Measurements from ENCODE around the gene GCNA. TPM values are rescaled to one million over a fixed set of nuclear protein-coding genes. Genes with fewer than 3 reads are reported as not detected.

The GCNA gene
- total and polyA plus RNA-seq, 2 of the 13 experiments (the other 11 are each of a cell fraction or from before 2014, with no cell fraction given): 0.38 to 0.66 TPM

DNA sequence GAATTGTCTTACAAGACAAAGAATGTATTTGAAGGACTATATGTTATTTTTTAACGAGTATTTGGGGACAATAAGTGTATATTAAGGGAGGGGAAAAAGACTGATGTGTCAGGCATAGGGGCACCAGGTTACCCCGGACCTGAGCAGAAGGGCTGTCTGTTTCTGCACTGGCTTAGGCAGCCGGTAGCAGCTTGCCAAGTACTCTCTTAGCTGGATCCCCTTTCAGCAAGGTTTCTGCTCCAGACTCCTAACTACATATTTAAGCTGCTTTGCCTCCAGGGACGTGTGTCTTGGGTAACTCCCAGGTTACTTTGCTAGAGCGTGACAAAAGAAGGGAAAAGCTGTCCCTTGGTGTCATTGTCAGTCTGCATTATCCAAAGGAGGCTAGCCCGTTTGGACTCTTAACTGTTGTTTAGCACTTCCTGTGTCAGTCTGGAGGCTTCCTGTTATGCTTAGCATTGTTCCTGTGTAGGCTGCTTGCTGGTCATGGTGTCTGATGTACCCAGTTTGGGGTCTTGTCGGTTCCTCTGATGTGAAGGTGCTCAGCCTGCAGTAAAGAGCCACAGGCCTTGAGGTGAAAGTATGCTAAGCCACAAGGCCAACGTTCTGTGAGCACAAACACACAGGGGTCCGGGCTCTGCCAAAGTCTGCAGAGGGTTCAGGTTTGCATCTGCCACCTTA lies 28.4 kb downstream of the GCNA start:
- H3K27me3 ChIP-seq (ENCODE audit: control insufficient read depth in 1 of 2, insufficient read depth in 2 of 2, low read length in 2 of 2): no peaks in the 10 kb centered on the region
- POLR2A ChIA-PET: no interaction called here
- FAIRE-seq (no peak), ATAC-seq (no peak), DNase-seq (ENCODE audit: low spot score) (no peak)
- H3K9ac ChIP-seq (ENCODE audit: insufficient read depth, low read depth, low read length): no peak overlapping the region
- H3K36me3 ChIP-seq (replicated peaks in 1 of 2; ENCODE audit: control insufficient read depth in 1 of 2, insufficient read depth in 2 of 2, low read length in 2 of 2): no peaks in the 10 kb centered on the region
- no TSS peak for BruUV-seq (replicated peaks)
- H3K4me1 ChIP-seq (ENCODE audit: insufficient read depth, low read length): no peaks in the 10 kb centered on the region
- in situ Hi-C loops (cut with HindIII; ENCODE audit: extremely low pct_ligation_motif_present, low pct_unique_long_range_greater_than_20kb) (no loop called here), intact Hi-C loops (cut with micrococcal nuclease; ENCODE audit: unreplicated experiment) (no loop called here)
- no peak overlapping the region for H3K4me3 ChIP-seq (replicated peaks in 1 of 3; ENCODE audit: insufficient read depth in 1 of 3, low read depth in 2 of 3, low read length in 3 of 3)
- H2AFZ ChIP-seq (ENCODE audit: low read length): no peak overlapping the region
- no peaks in the 10 kb centered on the region for H4K20me1 ChIP-seq (ENCODE audit: insufficient read depth, low read length)
- TF ChIP-seq FLYWCH1 (CRISPR knock-in tag; IDR thresholded peaks at IDR 0.05) (no peak), ZNF484 (CRISPR knock-in tag; IDR thresholded peaks at IDR 0.05; ENCODE audit: borderline replicate concordance, low read depth) (no peak), ZSCAN30 (CRISPR knock-in tag; IDR thresholded peaks at IDR 0.05) (no peak), SAP130 (CRISPR knock-in tag; IDR thresholded peaks at IDR 0.05; ENCODE audit: low read depth) (no peak), BRD4 (CRISPR knock-in tag; IDR thresholded peaks at IDR 0.05) (no peak), ZNF562 (CRISPR knock-in tag; IDR thresholded peaks at IDR 0.05; ENCODE audit: borderline replicate concordance) (no peak), SRY (CRISPR knock-in tag; IDR thresholded peaks at IDR 0.05) (no peak), PRPF4 (IDR thresholded peaks at IDR 0.05; ENCODE audit: low read depth, low read length, poor library complexity, severe bottlenecking) (no peak), KLF15 (CRISPR knock-in tag; IDR thresholded peaks at IDR 0.05; ENCODE audit: borderline replicate concordance) (no peak), ZNF263 (CRISPR knock-in tag; IDR thresholded peaks at IDR 0.05) (no peak), EED (CRISPR knock-in tag; IDR thresholded peaks at IDR 0.05) (no peak), FIP1L1 (IDR thresholded peaks at IDR 0.05; ENCODE audit: borderline replicate concordance, insufficient read depth, low read depth, low read length) (no peak), NFE2L1 (CRISPR knock-in tag; IDR thresholded peaks at IDR 0.05; ENCODE audit: borderline replicate concordance) (no peak), CBX2 (IDR thresholded peaks at IDR 0.05; ENCODE audit: low read depth, low read length) (no peak), CBX2 (CRISPR knock-in tag; IDR thresholded peaks at IDR 0.05; ENCODE audit: low read depth) (no peak), CCDC6 (CRISPR knock-in tag; IDR thresholded peaks at IDR 0.05) (no peak)
- TF ChIP-seq, protein P1, sequence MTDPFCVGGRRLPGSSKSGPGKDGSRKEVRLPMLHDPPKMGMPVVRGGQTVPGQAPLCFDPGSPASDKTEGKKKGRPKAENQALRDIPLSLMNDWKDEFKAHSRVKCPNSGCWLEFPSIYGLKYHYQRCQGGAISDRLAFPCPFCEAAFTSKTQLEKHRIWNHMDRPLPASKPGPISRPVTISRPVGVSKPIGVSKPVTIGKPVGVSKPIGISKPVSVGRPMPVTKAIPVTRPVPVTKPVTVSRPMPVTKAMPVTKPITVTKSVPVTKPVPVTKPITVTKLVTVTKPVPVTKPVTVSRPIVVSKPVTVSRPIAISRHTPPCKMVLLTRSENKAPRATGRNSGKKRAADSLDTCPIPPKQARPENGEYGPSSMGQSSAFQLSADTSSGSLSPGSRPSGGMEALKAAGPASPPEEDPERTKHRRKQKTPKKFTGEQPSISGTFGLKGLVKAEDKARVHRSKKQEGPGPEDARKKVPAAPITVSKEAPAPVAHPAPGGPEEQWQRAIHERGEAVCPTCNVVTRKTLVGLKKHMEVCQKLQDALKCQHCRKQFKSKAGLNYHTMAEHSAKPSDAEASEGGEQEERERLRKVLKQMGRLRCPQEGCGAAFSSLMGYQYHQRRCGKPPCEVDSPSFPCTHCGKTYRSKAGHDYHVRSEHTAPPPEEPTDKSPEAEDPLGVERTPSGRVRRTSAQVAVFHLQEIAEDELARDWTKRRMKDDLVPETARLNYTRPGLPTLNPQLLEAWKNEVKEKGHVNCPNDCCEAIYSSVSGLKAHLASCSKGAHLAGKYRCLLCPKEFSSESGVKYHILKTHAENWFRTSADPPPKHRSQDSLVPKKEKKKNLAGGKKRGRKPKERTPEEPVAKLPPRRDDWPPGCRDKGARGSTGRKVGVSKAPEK (CRISPR knock-in tag; IDR thresholded peaks at IDR 0.05; ENCODE audit: borderline replicate concordance): no peak
- TF ChIP-seq, protein P2, sequence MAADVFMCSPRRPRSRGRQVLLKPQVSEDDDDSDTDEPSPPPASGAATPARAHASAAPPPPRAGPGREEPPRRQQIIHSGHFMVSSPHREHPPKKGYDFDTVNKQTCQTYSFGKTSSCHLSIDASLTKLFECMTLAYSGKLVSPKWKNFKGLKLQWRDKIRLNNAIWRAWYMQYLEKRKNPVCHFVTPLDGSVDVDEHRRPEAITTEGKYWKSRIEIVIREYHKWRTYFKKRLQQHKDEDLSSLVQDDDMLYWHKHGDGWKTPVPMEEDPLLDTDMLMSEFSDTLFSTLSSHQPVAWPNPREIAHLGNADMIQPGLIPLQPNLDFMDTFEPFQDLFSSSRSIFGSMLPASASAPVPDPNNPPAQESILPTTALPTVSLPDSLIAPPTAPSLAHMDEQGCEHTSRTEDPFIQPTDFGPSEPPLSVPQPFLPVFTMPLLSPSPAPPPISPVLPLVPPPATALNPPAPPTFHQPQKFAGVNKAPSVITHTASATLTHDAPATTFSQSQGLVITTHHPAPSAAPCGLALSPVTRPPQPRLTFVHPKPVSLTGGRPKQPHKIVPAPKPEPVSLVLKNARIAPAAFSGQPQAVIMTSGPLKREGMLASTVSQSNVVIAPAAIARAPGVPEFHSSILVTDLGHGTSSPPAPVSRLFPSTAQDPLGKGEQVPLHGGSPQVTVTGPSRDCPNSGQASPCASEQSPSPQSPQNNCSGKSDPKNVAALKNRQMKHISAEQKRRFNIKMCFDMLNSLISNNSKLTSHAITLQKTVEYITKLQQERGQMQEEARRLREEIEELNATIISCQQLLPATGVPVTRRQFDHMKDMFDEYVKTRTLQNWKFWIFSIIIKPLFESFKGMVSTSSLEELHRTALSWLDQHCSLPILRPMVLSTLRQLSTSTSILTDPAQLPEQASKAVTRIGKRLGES (CRISPR knock-in tag; IDR thresholded peaks at IDR 0.05; ENCODE audit: borderline replicate concordance): no peak
- TF ChIP-seq, protein P3, sequence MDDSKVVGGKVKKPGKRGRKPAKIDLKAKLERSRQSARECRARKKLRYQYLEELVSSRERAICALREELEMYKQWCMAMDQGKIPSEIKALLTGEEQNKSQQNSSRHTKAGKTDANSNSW (CRISPR knock-in tag; IDR thresholded peaks at IDR 0.05; ENCODE audit: borderline replicate concordance): no peak
- no peak overlapping the region for H3K27ac ChIP-seq (ENCODE audit: extremely low read length, insufficient read depth, low read length)
- CTCF ChIA-PET (ENCODE audit: low intra/inter-chr PET ratio, low total read pairs): no interaction called here
- H3K79me2 ChIP-seq (ENCODE audit: insufficient read depth, low read length): no peaks in the 10 kb centered on the region
- H3K9me3 ChIP-seq (ENCODE audit: low read length): no peaks in the 10 kb centered on the region
- H3K4me2 ChIP-seq (ENCODE audit: low read depth, low read length): no peak overlapping the region
- 75% methylated on average over 6 of the region's 9 CpGs for WGBS (ENCODE audit: low lambda C conversion rate)
